Inferior parietal cortex (tissue), 1 donor: ENCODE results near the gene GRIFIN.

Source experiments
- DNase-seq: peaks from one replicate; pipeline ENCODE4 v3.0.0-alpha.2; 2016; ENCODE audit errors: extremely low spot score

GRIFIN gene

DNA sequence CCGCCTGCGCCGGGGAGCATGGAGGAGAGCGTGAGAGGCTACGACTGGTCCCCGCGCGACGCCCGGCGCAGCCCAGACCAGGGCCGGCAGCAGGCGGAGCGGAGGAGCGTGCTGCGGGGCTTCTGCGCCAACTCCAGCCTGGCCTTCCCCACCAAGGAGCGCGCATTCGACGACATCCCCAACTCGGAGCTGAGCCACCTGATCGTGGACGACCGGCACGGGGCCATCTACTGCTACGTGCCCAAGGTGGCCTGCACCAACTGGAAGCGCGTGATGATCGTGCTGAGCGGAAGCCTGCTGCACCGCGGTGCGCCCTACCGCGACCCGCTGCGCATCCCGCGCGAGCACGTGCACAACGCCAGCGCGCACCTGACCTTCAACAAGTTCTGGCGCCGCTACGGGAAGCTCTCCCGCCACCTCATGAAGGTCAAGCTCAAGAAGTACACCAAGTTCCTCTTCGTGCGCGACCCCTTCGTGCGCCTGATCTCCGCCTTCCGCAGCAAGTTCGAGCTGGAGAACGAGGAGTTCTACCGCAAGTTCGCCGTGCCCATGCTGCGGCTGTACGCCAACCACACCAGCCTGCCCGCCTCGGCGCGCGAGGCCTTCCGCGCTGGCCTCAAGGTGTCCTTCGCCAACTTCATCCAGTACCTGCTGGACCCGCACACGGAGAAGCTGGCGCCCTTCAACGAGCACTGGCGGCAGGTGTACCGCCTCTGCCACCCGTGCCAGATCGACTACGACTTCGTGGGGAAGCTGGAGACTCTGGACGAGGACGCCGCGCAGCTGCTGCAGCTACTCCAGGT, 43.1 kb downstream of the GRIFIN start:
- no peak for DNase-seq

DNA sequence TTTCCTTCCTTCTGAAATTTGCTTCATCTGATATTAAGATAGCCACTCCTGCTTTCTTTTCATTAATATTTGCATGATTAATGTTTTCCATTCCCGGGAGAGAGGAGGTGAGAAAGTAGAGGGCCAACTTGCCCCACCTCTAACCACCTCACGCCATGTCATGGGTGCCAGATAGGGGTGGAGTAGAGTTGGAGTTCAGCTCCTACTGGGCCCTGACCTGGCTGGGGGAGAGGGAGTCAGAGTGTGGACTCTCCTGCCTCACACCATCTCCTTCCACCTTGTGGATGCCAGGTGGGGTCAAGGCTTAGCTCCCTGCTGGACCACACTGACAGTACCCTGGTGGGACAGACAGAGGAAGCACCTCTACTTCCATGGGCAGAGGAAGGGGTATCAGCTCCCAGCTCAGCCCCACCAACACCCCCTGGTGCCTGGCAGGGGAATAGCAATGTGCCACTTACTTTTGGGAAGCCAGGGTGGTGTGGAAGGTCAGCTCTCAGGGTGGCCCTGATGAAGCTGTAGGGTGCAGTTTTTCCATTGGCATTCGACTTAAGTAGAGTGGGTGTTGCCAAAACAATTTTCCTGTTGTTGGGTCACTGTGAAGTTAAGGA, 44.8 kb downstream of the GRIFIN start:
- DNase-seq = no peak

DNA sequence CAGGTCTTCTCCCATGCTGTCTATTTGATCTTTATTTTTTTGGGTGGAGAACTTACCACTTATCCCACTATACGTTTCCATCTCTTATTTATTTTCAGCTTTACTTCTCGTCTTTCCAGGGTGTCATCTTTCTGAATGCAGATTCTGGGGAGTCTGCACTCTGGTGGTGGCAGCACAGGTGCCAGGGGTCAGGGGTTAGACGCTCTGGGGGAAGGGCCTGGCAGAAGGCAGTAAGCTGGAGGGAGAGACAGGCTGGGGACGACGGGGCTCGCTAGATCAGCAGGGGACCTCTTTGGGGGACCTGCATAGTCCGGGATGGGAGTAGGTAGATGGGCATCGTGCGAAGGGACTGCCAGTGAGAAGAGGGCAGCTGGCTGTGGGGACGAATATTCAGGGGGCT, 50.4 kb downstream of the GRIFIN start:
- DNase-seq = no peak
